Keratinocyte (primary cell): ENCODE data around the gene GCHFR. TPM values are rescaled to one million over a fixed set of nuclear protein-coding genes. Genes with fewer than 3 reads are reported as not detected.

Source experiments
- DNase-seq: peaks from one replicate; pipeline ENCODE4 v3.0.0-alpha.2; 2011; ENCODE audit warnings: low read depth, missing footprints, low spot score
- FAIRE-seq: peaks from 2 replicates; lab custom pipeline; 2011; peaks lifted over from hg19 to GRCh38; lab: Jason Lieb, UNC
- H2AFZ ChIP-seq: 2 replicates; pipeline ENCODE4 v1.6.0; 2012; ENCODE audit warnings: low read length, control low read depth, inconsistent platforms; ENCODE audit not compliant: control insufficient read depth
- H3K27ac ChIP-seq: 2 replicates; pipeline ENCODE4 v1.5.1; 2011; ENCODE audit warnings: low read length; ENCODE audit not compliant: control insufficient read depth, insufficient read depth
- H3K27me3 ChIP-seq: 3 replicates; pipeline ENCODE4 v1.6.0; 2011; ENCODE audit warnings: low read length; ENCODE audit not compliant: control insufficient read depth, insufficient read depth; ENCODE audit errors: extremely low read depth
- H3K36me3 ChIP-seq, 2 experiments: 2 replicates in 1 of 2; 3 replicates in 1 of 2; pipeline ENCODE4 v1.5.1; 2011; ENCODE audit warnings: low read length in 2 of 2, mild to moderate bottlenecking in 1 of 2; ENCODE audit not compliant: control insufficient read depth in 2 of 2, insufficient read depth in 2 of 2; ENCODE audit errors: extremely low read depth in 1 of 2
- H3K4me1 ChIP-seq: 3 replicates; pipeline ENCODE4 v1.5.1; 2011; ENCODE audit warnings: low read length; ENCODE audit not compliant: control insufficient read depth, insufficient read depth; ENCODE audit errors: extremely low read depth
- H3K4me2 ChIP-seq: 3 replicates; pipeline ENCODE4 v1.6.0; 2011; ENCODE audit warnings: low read depth, low read length; ENCODE audit not compliant: control insufficient read depth, insufficient read depth; ENCODE audit errors: extremely low read depth
- H3K4me3 ChIP-seq, 3 experiments: fragments of 200-600 bp in 1 of 3; sonication (generic) in 1 of 3; 2 replicates in 2 of 3; 3 replicates in 1 of 3; pipeline ENCODE4 v1.5.1; 2011 to 2016; ENCODE audit warnings: low read length in 3 of 3, mild to moderate bottlenecking in 3 of 3, control low read depth in 2 of 3, inconsistent platforms in 1 of 3, low read depth in 1 of 3, mixed read lengths in 1 of 3, mixed run types in 1 of 3, moderate library complexity in 1 of 3; ENCODE audit not compliant: control insufficient read depth in 2 of 3, insufficient read depth in 2 of 3; ENCODE audit errors: extremely low read depth in 1 of 3
- H3K79me2 ChIP-seq: 2 replicates; pipeline ENCODE4 v1.6.0; 2012; ENCODE audit warnings: low read length; ENCODE audit not compliant: control insufficient read depth, insufficient read depth
- H3K9ac ChIP-seq: 3 replicates; pipeline ENCODE4 v1.6.0; 2011; ENCODE audit warnings: low read length; ENCODE audit not compliant: control insufficient read depth, insufficient read depth; ENCODE audit errors: extremely low read depth
- H3K9me1 ChIP-seq: 3 replicates; pipeline ENCODE4 v1.6.0; 2011; ENCODE audit warnings: low read length; ENCODE audit not compliant: control insufficient read depth, insufficient read depth; ENCODE audit errors: extremely low read depth
- H3K9me3 ChIP-seq: 2 replicates; pipeline ENCODE4 v1.5.1; 2012; ENCODE audit warnings: low read depth, low read length; ENCODE audit not compliant: control insufficient read depth
- H4K20me1 ChIP-seq: 3 replicates; pipeline ENCODE4 v1.6.0; 2011; ENCODE audit warnings: low read length; ENCODE audit not compliant: control insufficient read depth, insufficient read depth; ENCODE audit errors: extremely low read depth
- CTCF ChIP-seq, 3 experiments: IDR thresholded peaks in 1 of 3; conservative IDR thresholded peaks in 1 of 3; optimal IDR thresholded peaks in 1 of 3; 2 replicates in 2 of 3; 3 replicates in 1 of 3; pipeline versions ENCODE3 to v1.5.1; 2011; ENCODE audit warnings: low read length in 3 of 3, mild to moderate bottlenecking in 3 of 3, moderate library complexity in 2 of 3, control low read depth in 1 of 3, inconsistent platforms in 1 of 3; ENCODE audit not compliant: insufficient read depth in 2 of 3; ENCODE audit errors: extremely low read depth in 1 of 3
- EZH2 ChIP-seq: IDR thresholded peaks from one replicate; pipeline ENCODE4 v1.6.1; 2012; ENCODE audit warnings: inconsistent platforms, mild to moderate bottlenecking, low read length, moderate library complexity
- dilution Hi-C: fragments of 300-500 bp; cut with MboI; formaldehyde crosslinking; loops from one replicate; pipeline ENCODE4 v1.7.0; 2020; ENCODE audit warnings: low sequenced_read_pairs; ENCODE audit not compliant: extremely low pct_ligation_motif_present
- polyA minus RNA-seq, 3 experiments: library from RNA; depleted of rRNA, polyadenylated mRNA; stranded (reverse); fragments of >200 nt; gene quantifications; 1 replicate in 1 of 3; 2 replicates in 1 of 3; 3 replicates in 1 of 3; pipeline ENCODE4 v1.2.3, GENCODE V29; 2011
- polyA plus RNA-seq, 5 experiments: library from polyadenylated mRNA; depleted of rRNA in 3 of 5; stranded (reverse) in 3 of 5; stranded (forward) in 1 of 5; unstranded in 1 of 5; fragments of >200 nt; gene quantifications; 1 replicate in 1 of 5; 2 replicates in 3 of 5; 3 replicates in 1 of 5; pipeline versions ENCODE4 v1.2.1 to v1.2.3, GENCODE V29; 2011 to 2012; ENCODE audit warnings: missing spikeins in 2 of 5, low read depth in 1 of 5, low replicate concordance in 1 of 5

GCHFR gene
- 1.6 to 3.1 TPM (median 2.7 TPM) in 3 replicates for polyA plus RNA-seq
- 1.4 TPM for polyA plus RNA-seq (2011; ENCODE audit: low read depth)
- polyA plus RNA-seq (2011; cell fraction: cytosol; rRNA removed) = 0.86 and 2.8 TPM in 2 replicates
- 0.60 and 0.92 TPM in 2 replicates for polyA plus RNA-seq (2011; cell fraction: nucleus; rRNA removed)
- polyA plus RNA-seq (2012; ENCODE audit: low replicate concordance) = 4.1 and 4.7 TPM in 2 replicates
- polyA minus RNA-seq = 1.1 to 5.1 TPM in 2 of 3 replicates, not detected in the other
- polyA minus RNA-seq (2011; cell fraction: cytosol; rRNA and poly(A)+ RNA removed) = 13.0 TPM
- polyA minus RNA-seq (2011; cell fraction: nucleus; rRNA and poly(A)+ RNA removed) = 0.74 and 1.5 TPM in 2 replicates

DNA sequence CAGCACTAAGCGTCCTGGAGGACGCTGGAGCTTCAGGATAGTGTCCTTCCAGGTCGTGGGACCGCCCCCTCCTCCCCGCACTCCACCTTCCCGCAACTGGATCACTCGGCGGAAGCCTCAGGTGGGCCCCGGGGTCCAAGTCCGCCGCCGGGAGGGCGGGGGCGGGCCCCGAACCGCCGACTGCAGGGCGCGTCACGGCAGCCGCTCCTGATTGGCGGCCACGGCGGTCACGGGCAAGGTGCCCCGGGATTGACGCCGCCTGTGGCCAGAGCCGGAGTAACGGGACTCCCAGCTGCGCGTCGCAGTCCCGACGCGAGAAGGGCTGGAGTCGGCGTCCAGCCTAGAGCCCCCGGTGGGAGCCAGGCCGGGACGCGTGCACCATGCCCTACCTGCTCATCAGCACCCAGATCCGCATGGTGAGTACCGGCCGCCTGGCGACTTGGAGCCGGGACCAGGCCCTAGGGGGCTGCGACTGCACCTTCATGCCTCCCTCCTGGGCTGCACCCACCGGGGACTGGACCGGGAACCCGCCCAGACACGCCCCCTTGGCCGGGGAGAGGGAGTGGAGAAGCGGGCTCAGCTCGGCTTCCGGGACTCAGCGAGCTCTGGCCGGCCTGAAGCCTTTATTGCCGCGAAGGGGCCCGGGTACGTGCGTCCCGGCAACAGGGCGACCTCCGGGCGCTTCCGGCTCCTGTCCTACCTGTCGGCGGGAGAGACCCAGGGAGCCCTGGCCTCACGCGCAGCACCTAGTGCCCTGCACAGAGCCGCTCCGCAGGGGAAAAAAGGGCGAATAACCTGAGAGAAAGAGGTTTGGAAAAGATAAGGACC, at the start of gene GCHFR:
TSS of gene GCHFR (plus strand) at position 268 of the 828 bp plus-strand sequence. CDS start at position 381, 113 bp downstream.
- Histone ChIP-seq H3K4me3 (peak within 1 kb of the TSS; percentile 31 to 61 (median 56)), H4K20me1 (no peaks in the 10 kb centered on the region), H2AFZ (peak within 1 kb of the TSS; percentile 76), H3K4me2 (peak within 1 kb of the TSS; percentile 86), H3K9ac (peak within 1 kb of the TSS; percentile 55), H3K27me3 (no peaks in the 10 kb centered on the region), H3K4me1 (peaks cover 56% of the 10 kb centered on the region), H3K9me3 (no peaks in the 10 kb centered on the region), H3K27ac (peak within 1 kb of the TSS; percentile 4), H3K9me1 (peaks cover 2% of the 10 kb centered on the region), H3K36me3 (peaks cover 0 to 2% of the 10 kb centered on the region in 2 experiments), H3K79me2 (no peaks in the 10 kb centered on the region)
- dilution Hi-C loops = no loop called here
- FAIRE-seq = no peak
- TF ChIP-seq CTCF (optimal IDR thresholded peaks at IDR 0.05 in 1 of 3, IDR thresholded peaks at IDR 0.05 in 1 of 3, conservative IDR thresholded peaks at IDR 0.05 in 1 of 3; ENCODE audit: extremely low read depth in 1 of 3, insufficient read depth in 2 of 3, low read length in 3 of 3) (peak in 1 of 3 experiments; percentile 25), EZH2 (no peak)
- no peak for DNase-seq

DNA sequence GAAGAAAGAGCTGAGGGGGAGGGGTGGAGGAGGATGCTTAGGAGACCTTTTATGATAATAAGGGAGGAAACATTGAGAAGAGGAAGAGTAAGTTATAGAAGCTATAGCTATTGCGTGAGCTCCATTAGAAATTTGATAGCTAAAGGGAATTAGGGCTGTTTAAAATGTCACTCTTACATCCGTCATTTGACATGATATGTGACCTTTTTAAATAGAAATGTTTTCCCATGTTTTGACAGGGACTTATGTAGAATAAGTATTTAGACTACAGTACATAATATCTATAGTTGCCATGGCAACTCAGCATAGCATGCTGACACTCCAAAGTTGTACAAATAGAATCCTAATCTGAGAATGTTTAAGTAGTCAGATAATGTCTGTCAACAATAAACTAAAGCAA, 49.7 kb upstream of the GCHFR start:
- no peak overlapping the region for H3K27ac ChIP-seq
- DNase-seq (no peak), FAIRE-seq (no peak)
- dilution Hi-C loops = no loop called here
- H3K9me1 ChIP-seq = no peaks in the 10 kb centered on the region
- H3K27me3 ChIP-seq = no peaks in the 10 kb centered on the region
- no peak for TF ChIP-seq CTCF (optimal IDR thresholded peaks at IDR 0.05 in 1 of 3, IDR thresholded peaks at IDR 0.05 in 1 of 3, conservative IDR thresholded peaks at IDR 0.05 in 1 of 3; ENCODE audit: extremely low read depth in 1 of 3, insufficient read depth in 2 of 3, low read length in 3 of 3)
- TF ChIP-seq EZH2 = no peak
- H3K4me2 ChIP-seq = no peak overlapping the region
- no peaks in the 10 kb centered on the region for H3K4me1 ChIP-seq
- peaks cover 2 to 10% of the 10 kb centered on the region in 2 experiments for H3K36me3 ChIP-seq
- no peaks in the 10 kb centered on the region for H3K9me3 ChIP-seq
- H2AFZ ChIP-seq = no peak overlapping the region
- no peaks in the 10 kb centered on the region for H3K79me2 ChIP-seq
- no peaks in the 10 kb centered on the region for H4K20me1 ChIP-seq
- H3K9ac ChIP-seq = no peak overlapping the region
- H3K4me3 ChIP-seq = no peak overlapping the region
